KOPT-K1 (cell line): ENCODE results near the gene MINDY4.

ENCODE experiments used
- H3K27ac ChIP-seq: fragments of 200-600 bp; sonication (generic); 2 replicates; pipeline ENCODE4 v1.5.1; 2016; ENCODE audit warnings: antibody characterized with exemption, mild to moderate bottlenecking, low read depth, low read length; ENCODE audit not compliant: poor library complexity, severe bottlenecking
- H3K36me3 ChIP-seq: fragments of 200-600 bp; sonication (generic); 2 replicates; pipeline ENCODE4 v1.5.1; 2017; ENCODE audit warnings: antibody characterized with exemption, mild to moderate bottlenecking, low read length, moderate library complexity; ENCODE audit not compliant: insufficient read depth
- H3K9me3 ChIP-seq: fragments of 200-600 bp; sonication (generic); 2 replicates; pipeline ENCODE4 v1.5.1; 2017; ENCODE audit warnings: antibody characterized with exemption, low read length, mild to moderate bottlenecking; ENCODE audit not compliant: insufficient read depth, poor library complexity, severe bottlenecking

MINDY4 gene

DNA sequence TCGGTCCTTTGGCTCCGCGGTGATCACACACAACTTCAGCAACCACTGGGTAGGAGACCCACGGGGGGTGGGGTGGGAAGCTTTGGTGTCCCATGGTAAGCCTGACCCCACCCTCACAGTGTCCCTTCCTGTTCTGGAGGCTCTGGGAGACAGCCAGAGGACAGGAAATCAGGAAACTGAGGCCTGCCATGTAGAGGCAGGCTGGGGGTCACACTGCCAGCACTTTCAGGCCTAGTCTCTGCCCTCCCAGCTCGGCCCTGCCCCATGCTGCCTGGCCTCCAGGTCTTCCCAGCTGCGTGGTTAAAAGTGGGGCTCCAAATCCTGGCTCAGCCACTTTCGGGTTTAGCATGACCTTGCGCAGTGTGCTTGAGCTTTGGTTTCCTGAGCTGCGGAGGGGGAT, 151.4 kb downstream of the MINDY4 start:
- no peaks in the 10 kb centered on the region for H3K36me3 ChIP-seq
- H3K27ac ChIP-seq = no peak overlapping the region
- H3K9me3 ChIP-seq = peaks cover 5% of the 10 kb centered on the region

DNA sequence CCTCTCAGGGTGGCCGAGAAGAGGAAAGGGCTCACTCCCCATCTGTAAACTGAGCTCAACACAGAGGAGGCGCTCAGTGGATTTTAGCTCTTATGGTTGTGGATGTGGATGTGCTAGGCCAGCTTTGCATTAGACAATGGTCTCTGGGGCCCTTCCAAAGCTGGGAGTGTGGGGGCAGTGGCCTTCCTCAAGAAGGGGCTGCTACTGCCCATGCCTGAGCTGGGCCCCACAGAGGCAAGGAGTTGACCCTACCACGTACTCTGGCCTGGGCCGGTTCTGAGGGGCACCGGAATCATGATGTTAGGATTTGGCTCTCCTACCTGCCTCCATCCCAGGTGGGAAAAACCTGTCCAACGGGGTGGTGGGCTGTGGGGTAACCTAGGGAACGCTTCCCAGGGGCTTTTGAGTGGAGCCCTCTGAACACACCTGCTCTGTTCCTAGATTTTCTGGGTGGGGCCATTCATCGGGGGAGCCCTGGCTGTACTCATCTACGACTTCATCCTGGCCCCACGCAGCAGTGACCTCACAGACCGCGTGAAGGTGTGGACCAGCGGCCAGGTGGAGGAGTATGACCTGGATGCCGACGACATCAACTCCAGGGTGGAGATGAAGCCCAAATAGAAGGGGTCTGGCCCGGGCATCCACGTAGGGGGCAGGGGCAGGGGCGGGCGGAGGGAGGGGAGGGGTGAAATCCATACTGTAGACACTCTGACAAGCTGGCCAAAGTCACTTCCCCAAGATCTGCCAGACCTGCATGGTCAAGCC, 152.0 kb downstream of the MINDY4 start:
- H3K27ac ChIP-seq = no peak overlapping the region
- H3K9me3 ChIP-seq = peaks cover 5% of the 10 kb centered on the region

DNA sequence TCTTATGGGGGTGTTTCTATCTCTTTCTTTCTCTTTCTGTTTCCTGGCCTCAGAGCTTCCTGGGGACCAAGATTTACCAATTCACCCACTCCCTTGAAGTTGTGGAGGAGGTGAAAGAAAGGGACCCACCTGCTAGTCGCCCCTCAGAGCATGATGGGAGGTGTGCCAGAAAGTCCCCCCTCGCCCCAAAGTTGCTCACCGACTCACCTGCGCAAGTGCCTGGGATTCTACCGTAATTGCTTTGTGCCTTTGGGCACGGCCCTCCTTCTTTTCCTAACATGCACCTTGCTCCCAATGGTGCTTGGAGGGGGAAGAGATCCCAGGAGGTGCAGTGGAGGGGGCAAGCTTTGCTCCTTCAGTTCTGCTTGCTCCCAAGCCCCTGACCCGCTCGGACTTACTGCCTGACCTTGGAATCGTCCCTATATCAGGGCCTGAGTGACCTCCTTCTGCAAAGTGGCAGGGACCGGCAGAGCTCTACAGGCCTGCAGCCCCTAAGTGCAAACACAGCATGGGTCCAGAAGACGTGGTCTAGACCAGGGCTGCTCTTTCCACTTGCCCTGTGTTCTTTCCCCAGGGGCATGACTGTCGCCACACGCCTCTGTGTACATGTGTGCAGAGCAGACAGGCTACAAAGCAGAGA, 152.7 kb downstream of the MINDY4 start:
- Histone ChIP-seq H3K27ac (no peak overlapping the region), H3K9me3 (peaks cover 5% of the 10 kb centered on the region), H3K36me3 (no peaks in the 10 kb centered on the region)

More for the DNA sequence above, 152.0 kb downstream of the MINDY4 start:
- no peaks in the 10 kb centered on the region for H3K36me3 ChIP-seq

DNA sequence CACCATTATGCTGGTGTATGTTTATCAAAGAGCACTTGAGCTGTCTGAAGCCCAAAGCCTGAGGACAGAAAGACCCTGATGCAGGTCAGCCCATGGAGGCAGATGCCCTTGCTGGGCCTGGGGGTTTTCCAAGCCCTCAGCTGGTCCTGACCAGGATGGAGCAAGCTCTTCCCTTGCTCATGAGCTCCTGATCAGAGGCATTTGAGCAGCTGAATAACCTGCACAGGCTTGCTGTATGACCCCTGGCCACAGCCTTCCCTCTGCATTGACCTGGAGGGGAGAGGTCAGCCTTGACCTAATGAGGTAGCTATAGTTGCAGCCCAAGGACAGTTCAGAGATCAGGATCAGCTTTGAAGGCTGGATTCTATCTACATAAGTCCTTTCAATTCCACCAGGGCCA, 153.4 kb downstream of the MINDY4 start:
- no peak overlapping the region for H3K27ac ChIP-seq
- no peaks in the 10 kb centered on the region for H3K36me3 ChIP-seq
- H3K9me3 ChIP-seq = peaks cover 5% of the 10 kb centered on the region

DNA sequence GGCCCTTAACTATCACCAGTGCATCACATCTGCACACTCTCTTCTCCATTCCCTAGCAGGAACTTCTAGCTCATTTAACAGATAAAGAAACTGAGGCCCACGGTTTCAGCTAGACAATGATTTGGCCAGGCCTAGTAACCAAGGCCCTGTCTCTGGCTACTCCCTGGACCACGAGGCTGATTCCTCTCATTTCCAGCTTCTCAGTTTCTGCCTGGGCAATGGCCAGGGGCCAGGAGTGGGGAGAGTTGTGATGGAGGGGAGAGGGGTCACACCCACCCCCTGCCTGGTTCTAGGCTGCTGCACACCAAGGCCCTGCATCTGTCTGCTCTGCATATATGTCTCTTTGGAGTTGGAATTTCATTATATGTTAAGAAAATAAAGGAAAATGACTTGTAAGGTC, 153.9 kb downstream of the MINDY4 start:
- peaks cover 5% of the 10 kb centered on the region for H3K9me3 ChIP-seq

DNA sequence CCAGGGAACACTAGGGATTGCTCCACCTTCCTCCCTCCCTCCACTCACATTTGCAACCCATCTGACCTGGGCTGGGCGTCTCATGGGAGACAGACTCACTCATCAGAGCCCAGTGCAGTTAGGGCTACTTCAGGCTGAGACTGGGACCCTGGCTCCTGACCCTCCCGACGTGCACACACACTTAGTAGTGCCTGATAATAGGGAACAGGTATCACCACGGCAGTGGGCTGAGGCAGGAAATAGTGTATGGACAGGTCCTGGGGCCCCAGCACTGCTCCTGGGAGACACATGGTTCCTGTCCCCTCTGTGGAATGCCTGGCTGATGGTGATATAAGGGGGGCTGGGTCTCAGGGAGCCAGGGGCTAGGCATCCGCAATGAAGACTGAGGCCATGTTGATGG, 154.7 kb downstream of the MINDY4 start:
- peaks cover 5% of the 10 kb centered on the region for H3K9me3 ChIP-seq
- no peaks in the 10 kb centered on the region for H3K36me3 ChIP-seq
- no peak overlapping the region for H3K27ac ChIP-seq

More for the DNA sequence above, 153.9 kb downstream of the MINDY4 start:
- H3K36me3 ChIP-seq = no peaks in the 10 kb centered on the region
- H3K27ac ChIP-seq = no peak overlapping the region

DNA sequence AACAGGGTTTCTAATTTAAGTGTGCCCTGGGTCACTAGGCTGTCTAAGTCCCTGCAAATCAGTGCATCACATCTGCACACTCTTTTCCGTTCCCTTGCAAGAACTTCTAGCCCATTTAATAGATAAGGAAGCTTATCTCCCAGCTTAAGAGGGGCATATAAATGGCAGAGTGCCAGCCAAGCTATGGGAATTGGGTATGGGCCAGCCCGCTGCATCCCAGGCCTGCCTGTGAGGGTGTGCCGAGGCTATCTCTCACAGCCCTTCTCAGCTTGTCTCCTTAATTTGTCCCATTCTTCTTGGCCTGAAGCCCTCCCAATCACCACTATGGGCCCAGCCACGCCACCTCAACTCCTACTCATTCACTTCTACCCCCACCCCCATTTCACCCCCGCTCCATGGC, 155.1 kb downstream of the MINDY4 start:
- no peak overlapping the region for H3K27ac ChIP-seq

DNA sequence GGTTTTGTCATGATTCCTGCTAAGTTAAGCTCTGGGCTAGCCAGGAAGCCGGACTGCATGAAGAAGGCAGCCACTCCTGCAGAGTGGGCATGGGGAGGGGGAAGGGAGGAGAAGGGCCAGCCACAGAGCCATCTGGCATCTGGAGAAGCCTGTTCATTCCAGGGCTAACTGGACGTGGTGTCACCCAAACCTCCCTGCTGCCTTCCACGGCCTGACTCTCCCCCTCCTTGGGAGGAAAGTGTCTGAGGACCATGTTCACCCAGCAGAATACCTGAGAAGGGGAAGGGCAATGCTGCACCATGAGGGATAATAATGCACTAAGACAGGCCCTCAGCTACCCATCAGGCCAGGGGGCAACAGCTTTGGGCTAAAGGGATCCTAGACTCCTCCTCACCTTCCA, 155.8 kb downstream of the MINDY4 start:
- H3K27ac ChIP-seq = no peak overlapping the region

More for the DNA sequence above, 155.1 kb downstream of the MINDY4 start:
- Histone ChIP-seq H3K9me3 (peaks cover 5% of the 10 kb centered on the region), H3K36me3 (no peaks in the 10 kb centered on the region)

DNA sequence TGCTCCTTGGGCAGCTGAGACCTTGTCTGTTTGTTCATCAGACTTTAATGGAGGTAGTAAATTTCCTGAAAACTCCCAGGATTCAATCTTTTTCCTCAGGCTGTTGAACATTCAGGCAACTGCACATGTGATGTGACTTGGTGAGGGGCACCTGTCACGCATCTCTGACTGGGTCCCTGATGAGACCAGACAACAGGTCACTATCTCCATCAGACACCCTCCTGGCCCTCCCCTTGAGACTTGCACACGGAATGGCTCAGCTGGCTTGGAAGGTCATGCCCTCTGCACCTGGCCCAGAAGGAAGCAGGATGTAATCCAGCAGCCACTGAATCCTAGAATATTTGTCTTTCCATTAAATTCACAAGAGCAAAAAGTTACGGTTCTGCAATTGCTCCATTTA, 156.3 kb downstream of the MINDY4 start:
- peaks cover 5% of the 10 kb centered on the region for H3K9me3 ChIP-seq
- no peaks in the 10 kb centered on the region for H3K36me3 ChIP-seq
- H3K27ac ChIP-seq = no peak overlapping the region

More for the DNA sequence above, 155.8 kb downstream of the MINDY4 start:
- H3K9me3 ChIP-seq = peaks cover 5% of the 10 kb centered on the region
- H3K36me3 ChIP-seq = no peaks in the 10 kb centered on the region

DNA sequence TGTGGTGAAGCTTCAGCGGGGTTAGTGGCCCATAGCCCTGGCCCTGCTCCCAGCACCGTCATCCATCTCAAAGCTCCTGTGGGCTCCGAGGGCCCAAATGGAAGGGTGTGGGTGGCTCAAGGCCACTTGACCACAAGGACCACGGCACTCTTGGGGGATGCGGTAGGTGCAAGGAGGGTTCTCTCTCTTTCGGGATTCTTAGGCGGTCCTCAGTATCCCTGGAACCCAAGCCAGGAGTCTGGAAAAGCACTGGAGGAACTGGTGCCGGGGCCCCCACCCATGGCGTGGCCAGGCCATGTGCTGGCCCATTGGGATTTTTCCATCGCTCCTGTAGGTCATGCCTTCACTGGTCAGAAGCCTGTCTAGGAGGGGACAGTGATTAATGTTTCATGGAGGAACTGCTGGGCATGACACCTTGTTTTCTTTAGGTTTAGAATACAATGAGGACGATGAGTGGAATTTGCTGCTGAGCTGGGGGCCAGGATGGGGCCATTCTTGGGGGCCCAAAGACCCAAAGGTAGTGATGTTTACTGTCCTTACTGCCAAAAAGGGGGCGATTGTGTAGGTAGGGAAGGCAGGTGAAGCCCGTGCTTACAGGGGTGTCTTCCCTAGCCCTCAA, 157.1 kb downstream of the MINDY4 start:
- H3K27ac ChIP-seq = no peak overlapping the region
- H3K36me3 ChIP-seq = no peaks in the 10 kb centered on the region
- H3K9me3 ChIP-seq = peaks cover 5% of the 10 kb centered on the region

DNA sequence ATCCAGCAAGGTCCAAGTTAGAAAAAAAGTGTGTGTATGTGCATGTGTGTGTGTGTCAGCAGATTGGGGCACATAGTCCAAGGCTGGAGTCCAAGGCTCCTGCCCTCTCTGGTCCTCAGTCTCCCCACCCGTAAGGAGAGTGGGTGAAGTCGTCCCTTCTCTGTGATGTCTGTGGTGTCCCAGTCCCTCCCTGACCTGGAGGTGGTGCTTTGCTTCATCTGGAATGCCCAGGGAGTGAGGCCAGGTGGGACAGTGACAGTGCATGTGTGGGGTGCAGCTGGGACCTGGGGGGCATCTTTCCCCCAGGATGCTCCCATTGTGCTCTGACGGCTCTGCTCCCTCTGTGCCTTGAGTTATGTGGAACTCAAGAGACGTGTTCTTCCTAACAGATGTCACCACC, 158.5 kb downstream of the MINDY4 start:
- H3K9me3 ChIP-seq = peaks cover 5% of the 10 kb centered on the region
- H3K36me3 ChIP-seq = no peaks in the 10 kb centered on the region

DNA sequence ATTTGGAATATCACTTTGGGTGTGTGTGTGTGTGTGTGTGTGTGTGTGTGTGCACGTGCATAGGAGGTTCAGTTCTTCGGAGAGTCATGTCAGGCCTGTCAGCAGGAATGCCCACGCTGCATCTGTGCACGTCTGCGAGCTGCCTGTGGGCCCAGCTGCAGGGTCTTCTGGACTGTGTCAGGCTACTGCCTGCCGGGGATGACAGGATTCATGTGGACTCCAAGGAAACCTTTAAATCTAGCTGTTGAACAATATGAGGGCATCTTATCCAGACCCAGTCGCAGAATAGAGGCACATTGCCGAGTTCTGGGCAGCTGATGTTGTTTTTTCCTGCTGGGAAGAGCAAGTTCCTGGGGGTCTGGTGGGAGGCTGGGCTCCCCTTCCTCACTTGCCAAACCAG, 159.4 kb downstream of the MINDY4 start:
- Histone ChIP-seq H3K27ac (no peak overlapping the region), H3K36me3 (no peaks in the 10 kb centered on the region), H3K9me3 (peaks cover 5% of the 10 kb centered on the region)

More for the DNA sequence above, 158.5 kb downstream of the MINDY4 start:
- H3K27ac ChIP-seq = no peak overlapping the region

DNA sequence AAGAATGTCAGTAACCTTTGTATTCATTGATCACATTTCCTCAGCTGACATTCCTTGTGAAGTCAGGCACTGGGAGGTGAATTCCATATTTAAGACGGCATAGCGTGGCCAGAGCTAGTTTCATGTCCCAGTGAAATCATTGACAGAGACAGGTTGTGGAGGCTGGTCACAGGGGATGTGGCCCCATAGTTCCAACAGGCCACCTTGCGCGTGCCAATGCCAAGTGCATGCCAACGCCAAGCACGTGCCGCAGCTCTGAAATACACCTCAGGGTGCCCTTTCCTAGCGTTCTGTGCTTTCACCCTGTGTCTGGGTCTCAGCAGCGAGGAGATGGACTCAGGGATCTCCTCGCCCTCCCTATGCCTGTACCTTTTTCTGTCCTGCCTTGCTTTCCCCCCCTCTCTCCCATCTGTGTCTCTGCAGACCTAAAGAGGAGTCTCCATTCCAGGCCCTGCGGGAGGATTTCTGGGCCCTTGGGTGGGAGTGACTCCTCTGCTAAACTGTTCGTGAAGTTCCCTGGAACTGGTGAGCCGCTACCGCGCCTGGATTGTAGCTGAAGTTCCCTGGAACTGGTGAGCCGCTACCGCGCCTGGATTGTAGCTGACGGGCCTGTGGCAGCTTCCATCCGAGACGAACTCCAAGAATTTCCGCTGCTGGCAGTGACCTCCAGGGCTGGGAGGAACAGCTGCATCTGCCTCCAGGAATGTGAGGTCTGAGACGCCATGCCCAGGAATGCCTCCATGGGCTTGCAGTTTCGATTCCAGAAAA, 160.1 kb downstream of the MINDY4 start:
- H3K9me3 ChIP-seq = peaks cover 5% of the 10 kb centered on the region
- no peaks in the 10 kb centered on the region for H3K36me3 ChIP-seq
- H3K27ac ChIP-seq = no peak overlapping the region

DNA sequence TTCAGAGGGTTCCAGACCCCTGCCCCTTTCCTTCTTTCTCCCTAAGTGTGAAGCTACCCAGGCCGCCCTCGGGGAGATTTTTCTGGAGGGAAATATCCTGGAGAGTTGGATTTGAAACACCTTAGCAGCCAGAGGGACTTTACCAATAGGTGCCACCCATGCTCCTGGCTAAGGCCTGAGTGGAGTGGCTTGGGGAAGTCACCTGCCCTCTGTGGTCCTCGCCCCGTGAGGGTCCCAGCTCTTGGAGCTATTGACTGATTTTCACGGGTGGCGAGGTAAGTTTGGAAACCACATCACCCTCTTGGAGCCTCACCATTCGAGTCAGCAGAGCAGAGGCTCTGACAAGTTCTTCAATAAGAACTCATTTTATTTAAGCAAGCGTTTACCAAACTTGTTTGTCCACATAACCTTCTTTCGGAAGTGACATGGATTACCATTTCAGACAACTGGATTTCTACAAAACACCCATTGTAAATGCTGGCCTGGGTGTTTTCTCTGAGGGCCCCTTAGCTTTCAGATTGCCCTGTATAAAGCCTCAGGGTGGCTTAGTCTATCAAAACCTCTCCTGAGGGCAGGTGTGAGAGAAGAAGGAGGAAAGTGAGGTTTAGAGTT, 160.8 kb downstream of the MINDY4 start:
- no peaks in the 10 kb centered on the region for H3K36me3 ChIP-seq
- H3K9me3 ChIP-seq = peaks cover 2% of the 10 kb centered on the region
- no peak overlapping the region for H3K27ac ChIP-seq
